ENCODE results near the gene SOBP.

Gene SOBP

DNA sequence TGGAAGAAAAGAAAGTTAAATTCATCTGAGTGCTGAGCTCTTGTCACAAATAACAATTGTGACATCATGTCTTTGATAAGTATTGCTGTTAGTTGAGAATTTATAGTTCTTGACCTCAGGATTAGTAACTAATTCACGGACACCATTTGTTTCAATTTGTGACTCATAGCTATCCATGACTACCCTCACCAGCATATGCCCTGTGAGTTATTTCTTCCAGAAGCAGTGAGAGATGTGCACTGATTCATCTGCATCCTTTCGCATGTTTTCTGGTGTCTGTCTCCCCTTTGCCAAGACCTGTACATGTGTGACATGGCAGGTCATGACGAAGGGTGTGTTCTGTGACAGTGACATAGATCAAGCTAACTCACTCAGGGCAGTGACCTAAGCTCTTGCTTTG is 86.9 kb downstream of the SOBP start:
- TF ChIP-seq TOX (CRISPR knock-in tag; IDR thresholded peaks at IDR 0.05; ENCODE audit: borderline replicate concordance) (no peak), CREB5 (CRISPR knock-in tag; IDR thresholded peaks at IDR 0.05; ENCODE audit: low read depth) (no peak), SNAI2 (CRISPR knock-in tag; IDR thresholded peaks at IDR 0.05) (no peak), GLIS3 (CRISPR knock-in tag; IDR thresholded peaks at IDR 0.05) (no peak), CSDC2 (CRISPR knock-in tag; IDR thresholded peaks at IDR 0.05) (no peak), ZNF8 (CRISPR knock-in tag; IDR thresholded peaks at IDR 0.05) (no peak), ESRRG (CRISPR knock-in tag; IDR thresholded peaks at IDR 0.05) (no peak), OSR1 (CRISPR knock-in tag; IDR thresholded peaks at IDR 0.05) (no peak), ISL1 (CRISPR knock-in tag; IDR thresholded peaks at IDR 0.05) (no peak), ZFP3 (CRISPR knock-in tag; IDR thresholded peaks at IDR 0.05) (no peak), POU6F1 (CRISPR knock-in tag; IDR thresholded peaks at IDR 0.05; ENCODE audit: borderline replicate concordance, low read depth) (no peak), TSHZ2 (CRISPR knock-in tag; IDR thresholded peaks at IDR 0.05) (no peak), ZNF70 (CRISPR knock-in tag; IDR thresholded peaks at IDR 0.05) (no peak), ARNTL (CRISPR knock-in tag; IDR thresholded peaks at IDR 0.05; ENCODE audit: borderline replicate concordance, low read depth) (no peak), RARB (CRISPR knock-in tag; IDR thresholded peaks at IDR 0.05) (no peak)
- TF ChIP-seq, protein P1, sequence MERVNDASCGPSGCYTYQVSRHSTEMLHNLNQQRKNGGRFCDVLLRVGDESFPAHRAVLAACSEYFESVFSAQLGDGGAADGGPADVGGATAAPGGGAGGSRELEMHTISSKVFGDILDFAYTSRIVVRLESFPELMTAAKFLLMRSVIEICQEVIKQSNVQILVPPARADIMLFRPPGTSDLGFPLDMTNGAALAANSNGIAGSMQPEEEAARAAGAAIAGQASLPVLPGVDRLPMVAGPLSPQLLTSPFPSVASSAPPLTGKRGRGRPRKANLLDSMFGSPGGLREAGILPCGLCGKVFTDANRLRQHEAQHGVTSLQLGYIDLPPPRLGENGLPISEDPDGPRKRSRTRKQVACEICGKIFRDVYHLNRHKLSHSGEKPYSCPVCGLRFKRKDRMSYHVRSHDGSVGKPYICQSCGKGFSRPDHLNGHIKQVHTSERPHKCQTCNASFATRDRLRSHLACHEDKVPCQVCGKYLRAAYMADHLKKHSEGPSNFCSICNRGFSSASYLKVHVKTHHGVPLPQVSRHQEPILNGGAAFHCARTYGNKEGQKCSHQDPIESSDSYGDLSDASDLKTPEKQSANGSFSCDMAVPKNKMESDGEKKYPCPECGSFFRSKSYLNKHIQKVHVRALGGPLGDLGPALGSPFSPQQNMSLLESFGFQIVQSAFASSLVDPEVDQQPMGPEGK (CRISPR knock-in tag; IDR thresholded peaks at IDR 0.05; ENCODE audit: borderline replicate concordance) = no peak

GRCh38 chr6:107578642-107579341 is 88.9 kb downstream of the SOBP start:
- TF ChIP-seq ZNF8 (CRISPR knock-in tag; IDR thresholded peaks at IDR 0.05) = peak; percentile 21; the same call in 1 of the 2 replicates
- no peak for TF ChIP-seq ISL1 (CRISPR knock-in tag; IDR thresholded peaks at IDR 0.05)
- no peak for TF ChIP-seq ZC3H10 (CRISPR knock-in tag; IDR thresholded peaks at IDR 0.05)
- peak; percentile 52; the same call in 1 of the 2 replicates for TF ChIP-seq TCF4 (CRISPR knock-in tag; IDR thresholded peaks at IDR 0.05; ENCODE audit: borderline replicate concordance)
- ATAC-seq = no peak

More for the DNA sequence above, 86.9 kb downstream of the SOBP start:
- peak; percentile 52; the same call in 2 of the 3 replicates for ATAC-seq

- ATAC-seq = no peak
- TF ChIP-seq ZNF8 (CRISPR knock-in tag; IDR thresholded peaks at IDR 0.05) (no peak), TSHZ2 (CRISPR knock-in tag; IDR thresholded peaks at IDR 0.05) (no peak), RARB (CRISPR knock-in tag; IDR thresholded peaks at IDR 0.05) (no peak), ISL1 (CRISPR knock-in tag; IDR thresholded peaks at IDR 0.05) (no peak), GLIS3 (CRISPR knock-in tag; IDR thresholded peaks at IDR 0.05) (no peak), CSDC2 (CRISPR knock-in tag; IDR thresholded peaks at IDR 0.05) (no peak), ESRRG (CRISPR knock-in tag; IDR thresholded peaks at IDR 0.05) (no peak), PPARA (CRISPR knock-in tag; IDR thresholded peaks at IDR 0.05; ENCODE audit: borderline replicate concordance) (no peak), ARNTL (CRISPR knock-in tag; IDR thresholded peaks at IDR 0.05; ENCODE audit: borderline replicate concordance, low read depth) (no peak), TOX (CRISPR knock-in tag; IDR thresholded peaks at IDR 0.05; ENCODE audit: borderline replicate concordance) (no peak), SNAI2 (CRISPR knock-in tag; IDR thresholded peaks at IDR 0.05) (no peak), ZFP30 (CRISPR knock-in tag; IDR thresholded peaks at IDR 0.05) (no peak), ZFP3 (CRISPR knock-in tag; IDR thresholded peaks at IDR 0.05) (no peak), ZNF565 (CRISPR knock-in tag; conservative IDR thresholded peaks at IDR 0.05; ENCODE audit: low read depth) (no peak), ZNF70 (CRISPR knock-in tag; IDR thresholded peaks at IDR 0.05) (no peak), CREB5 (CRISPR knock-in tag; IDR thresholded peaks at IDR 0.05; ENCODE audit: low read depth) (no peak)
- TF ChIP-seq, protein P1 (CRISPR knock-in tag; IDR thresholded peaks at IDR 0.05; ENCODE audit: borderline replicate concordance) = no peak
These were observed 89.6 kb downstream of the SOBP start for GRCh38 chr6:107579456-107580056.

Measured in SK-N-SH treated with all-trans-retinoic acid at 6 μM for 48 hours (cell line).